C4-2B (cell line): ENCODE data around the gene WFIKKN1.

ENCODE experiments used
- H3K27ac ChIP-seq: fragments of 450-650 bp; 2 replicates; pipeline ENCODE4 v1.5.1; 2017
- CTCF ChIP-seq: fragments of 450-650 bp; conservative IDR thresholded peaks from 2 replicates; pipeline ENCODE4 v1.5.1; 2017; ENCODE audit warnings: mild to moderate bottlenecking
- ZFX ChIP-seq: fragments of 450-650 bp; IDR thresholded peaks from 2 replicates; pipeline ENCODE4 v1.6.1; 2017

The WFIKKN1 gene

GRCh38 chr16:642189-643049 is 11.6 kb downstream of the WFIKKN1 start:
- TF ChIP-seq ZFX = peak; percentile 82
- no peak for TF ChIP-seq CTCF
- peak overlapping the region; percentile 99 for H3K27ac ChIP-seq

GRCh38 chr16:643050-643368 is 12.2 kb downstream of the WFIKKN1 start:
- TF ChIP-seq CTCF (no peak), ZFX (no peak)
- peak overlapping the region; percentile 99 for H3K27ac ChIP-seq

GRCh38 chr16:644556-644955 is 13.8 kb downstream of the WFIKKN1 start:
- peak overlapping the region; percentile 99; the same call in 1 of the 2 replicates for H3K27ac ChIP-seq
- no peak for TF ChIP-seq CTCF
- TF ChIP-seq ZFX = no peak

GRCh38 chr16:645852-646678 is 15.3 kb downstream of the WFIKKN1 start:
- TF ChIP-seq CTCF (no peak), ZFX (no peak)
- peak overlapping the region; percentile 99 for H3K27ac ChIP-seq

GRCh38 chr16:646679-647172 is 15.9 kb downstream of the WFIKKN1 start:
- TF ChIP-seq ZFX (no peak), CTCF (no peak)
- peak overlapping the region; percentile 99 for H3K27ac ChIP-seq

- H3K27ac ChIP-seq = peak overlapping the region; percentile 99
- no peak for TF ChIP-seq ZFX
- no peak for TF ChIP-seq CTCF
Observed at GRCh38 chr16:647173-647902, 16.6 kb downstream of the WFIKKN1 start.
